PFSK-1 (cell line): ENCODE data around the gene ZNF460.

Experiments used
- FOXP2 ChIP-seq: optimal IDR thresholded peaks from 2 replicates; pipeline ENCODE3; 2011; ENCODE audit warnings: borderline replicate concordance, control low read depth, inconsistent platforms; ENCODE audit not compliant: insufficient read depth; ENCODE audit errors: extremely low read length, extremely low read depth
- POLR2AphosphoS5 ChIP-seq: IDR thresholded peaks from 2 replicates; pipeline ENCODE4 v1.6.1; 2012; ENCODE audit warnings: low read depth, mild to moderate bottlenecking, control low read depth, low read length, moderate library complexity
- SIN3A ChIP-seq: IDR thresholded peaks from 2 replicates; pipeline ENCODE4 v1.6.1; 2012; ENCODE audit warnings: mild to moderate bottlenecking, low read length, moderate library complexity, borderline replicate concordance; ENCODE audit not compliant: insufficient read depth
- TAF1 ChIP-seq: IDR thresholded peaks from 2 replicates; pipeline ENCODE4 v1.6.1; 2012; ENCODE audit warnings: low read length, control low read depth, borderline replicate concordance; ENCODE audit not compliant: insufficient read depth
- TF ChIP-seq, protein P1 (sequence below), 2 experiments: IDR thresholded peaks; 2 replicates each; pipeline versions ENCODE4 v1.6.1 to v1.8.0; 2011 to 2012; ENCODE audit warnings: low read depth in 2 of 2, low read length in 2 of 2, control low read depth in 1 of 2, inconsistent platforms in 1 of 2, mild to moderate bottlenecking in 1 of 2, moderate library complexity in 1 of 2; ENCODE audit not compliant: insufficient read depth in 1 of 2

Gene ZNF460

DNA sequence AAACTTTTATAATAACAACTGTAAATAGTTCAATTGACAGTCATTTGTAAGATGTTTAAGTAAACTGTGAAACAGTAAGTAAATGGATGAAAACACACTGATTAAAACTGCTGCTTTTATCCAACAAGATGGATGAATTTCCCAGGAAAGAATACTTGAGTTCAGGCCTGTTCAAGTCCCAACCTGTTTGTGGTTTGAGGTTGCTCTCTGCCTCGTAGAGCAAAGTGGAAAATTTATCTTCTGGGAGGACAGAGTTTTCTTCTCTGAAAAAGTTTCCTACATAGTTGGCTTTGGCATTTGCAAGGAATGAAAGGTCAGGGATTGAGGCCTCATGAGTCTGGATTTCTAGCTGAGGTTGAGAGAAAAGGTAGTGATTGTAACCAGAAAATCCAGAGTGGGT, 24.8 kb downstream of the ZNF460 start:
- TF ChIP-seq POLR2AphosphoS5 (no peak), FOXP2 (no peak), TAF1 (no peak), SIN3A (no peak)
- TF ChIP-seq, protein P1, sequence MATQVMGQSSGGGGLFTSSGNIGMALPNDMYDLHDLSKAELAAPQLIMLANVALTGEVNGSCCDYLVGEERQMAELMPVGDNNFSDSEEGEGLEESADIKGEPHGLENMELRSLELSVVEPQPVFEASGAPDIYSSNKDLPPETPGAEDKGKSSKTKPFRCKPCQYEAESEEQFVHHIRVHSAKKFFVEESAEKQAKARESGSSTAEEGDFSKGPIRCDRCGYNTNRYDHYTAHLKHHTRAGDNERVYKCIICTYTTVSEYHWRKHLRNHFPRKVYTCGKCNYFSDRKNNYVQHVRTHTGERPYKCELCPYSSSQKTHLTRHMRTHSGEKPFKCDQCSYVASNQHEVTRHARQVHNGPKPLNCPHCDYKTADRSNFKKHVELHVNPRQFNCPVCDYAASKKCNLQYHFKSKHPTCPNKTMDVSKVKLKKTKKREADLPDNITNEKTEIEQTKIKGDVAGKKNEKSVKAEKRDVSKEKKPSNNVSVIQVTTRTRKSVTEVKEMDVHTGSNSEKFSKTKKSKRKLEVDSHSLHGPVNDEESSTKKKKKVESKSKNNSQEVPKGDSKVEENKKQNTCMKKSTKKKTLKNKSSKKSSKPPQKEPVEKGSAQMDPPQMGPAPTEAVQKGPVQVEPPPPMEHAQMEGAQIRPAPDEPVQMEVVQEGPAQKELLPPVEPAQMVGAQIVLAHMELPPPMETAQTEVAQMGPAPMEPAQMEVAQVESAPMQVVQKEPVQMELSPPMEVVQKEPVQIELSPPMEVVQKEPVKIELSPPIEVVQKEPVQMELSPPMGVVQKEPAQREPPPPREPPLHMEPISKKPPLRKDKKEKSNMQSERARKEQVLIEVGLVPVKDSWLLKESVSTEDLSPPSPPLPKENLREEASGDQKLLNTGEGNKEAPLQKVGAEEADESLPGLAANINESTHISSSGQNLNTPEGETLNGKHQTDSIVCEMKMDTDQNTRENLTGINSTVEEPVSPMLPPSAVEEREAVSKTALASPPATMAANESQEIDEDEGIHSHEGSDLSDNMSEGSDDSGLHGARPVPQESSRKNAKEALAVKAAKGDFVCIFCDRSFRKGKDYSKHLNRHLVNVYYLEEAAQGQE (IDR thresholded peaks at IDR 0.05; ENCODE audit: insufficient read depth in 1 of 2, low read depth in 2 of 2, low read length in 2 of 2), result no peak

- TF ChIP-seq TAF1 (no peak), POLR2AphosphoS5 (no peak), SIN3A (no peak), FOXP2 (no peak)
- TF ChIP-seq, protein P1 (IDR thresholded peaks at IDR 0.05; ENCODE audit: insufficient read depth in 1 of 2, low read depth in 2 of 2, low read length in 2 of 2), result no peak
Measured at GRCh38 chr19:57308514-57308913, 28.2 kb downstream of the ZNF460 start.

GRCh38 chr19:57310792-57311191, 30.5 kb downstream of the ZNF460 start:
- TF ChIP-seq, protein P1 (IDR thresholded peaks at IDR 0.05; ENCODE audit: insufficient read depth in 1 of 2, low read depth in 2 of 2, low read length in 2 of 2), result no peak
- TF ChIP-seq TAF1 (no peak), POLR2AphosphoS5 (no peak), FOXP2 (no peak), SIN3A (no peak)

DNA sequence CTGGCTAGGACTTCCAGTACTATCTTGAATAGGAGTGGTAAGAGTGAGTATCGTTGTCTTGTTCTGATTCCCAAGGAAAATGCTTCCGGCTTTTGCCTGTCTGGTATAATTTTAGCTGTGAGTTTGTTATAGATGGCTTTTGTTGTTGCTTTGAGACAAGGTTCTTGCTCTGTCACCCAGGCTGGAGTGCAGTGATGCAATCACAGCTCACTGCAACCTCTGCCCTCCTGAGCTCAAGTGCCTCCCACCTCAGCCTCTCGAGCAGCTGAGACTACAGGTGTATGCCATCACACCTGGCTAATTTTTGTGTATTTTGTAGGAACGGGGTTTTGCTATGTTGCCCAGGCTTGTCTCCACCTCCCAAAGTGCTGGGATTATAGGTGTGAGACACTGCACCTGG, 33.9 kb downstream of the ZNF460 start:
- TF ChIP-seq TAF1 (no peak), POLR2AphosphoS5 (no peak), SIN3A (no peak)
- TF ChIP-seq, protein P1 (IDR thresholded peaks at IDR 0.05; ENCODE audit: insufficient read depth in 1 of 2, low read depth in 2 of 2, low read length in 2 of 2), result no peak

DNA sequence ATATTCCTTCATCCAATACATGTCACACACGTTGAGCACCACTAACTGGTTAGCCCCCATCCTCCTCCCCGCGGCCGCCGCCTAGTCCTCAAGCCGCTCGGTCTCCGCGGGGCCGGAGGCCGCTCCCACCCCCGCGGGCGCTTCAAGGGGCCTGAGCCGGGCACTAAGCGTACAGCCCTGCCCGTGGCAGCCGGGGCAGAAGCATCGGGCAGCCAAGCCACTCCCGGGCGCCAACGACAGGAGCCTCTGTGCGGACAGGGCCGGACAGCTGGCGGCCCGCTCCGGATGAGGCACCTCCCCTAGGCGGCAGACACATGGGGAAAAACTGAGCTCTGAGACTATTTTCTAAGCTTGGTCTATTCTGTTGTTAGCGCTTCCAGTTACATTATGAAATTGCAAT, 37.2 kb downstream of the ZNF460 start:
- no peak for TF ChIP-seq TAF1
